ENCODE data around the gene TUBGCP2.

Gene TUBGCP2

DNA sequence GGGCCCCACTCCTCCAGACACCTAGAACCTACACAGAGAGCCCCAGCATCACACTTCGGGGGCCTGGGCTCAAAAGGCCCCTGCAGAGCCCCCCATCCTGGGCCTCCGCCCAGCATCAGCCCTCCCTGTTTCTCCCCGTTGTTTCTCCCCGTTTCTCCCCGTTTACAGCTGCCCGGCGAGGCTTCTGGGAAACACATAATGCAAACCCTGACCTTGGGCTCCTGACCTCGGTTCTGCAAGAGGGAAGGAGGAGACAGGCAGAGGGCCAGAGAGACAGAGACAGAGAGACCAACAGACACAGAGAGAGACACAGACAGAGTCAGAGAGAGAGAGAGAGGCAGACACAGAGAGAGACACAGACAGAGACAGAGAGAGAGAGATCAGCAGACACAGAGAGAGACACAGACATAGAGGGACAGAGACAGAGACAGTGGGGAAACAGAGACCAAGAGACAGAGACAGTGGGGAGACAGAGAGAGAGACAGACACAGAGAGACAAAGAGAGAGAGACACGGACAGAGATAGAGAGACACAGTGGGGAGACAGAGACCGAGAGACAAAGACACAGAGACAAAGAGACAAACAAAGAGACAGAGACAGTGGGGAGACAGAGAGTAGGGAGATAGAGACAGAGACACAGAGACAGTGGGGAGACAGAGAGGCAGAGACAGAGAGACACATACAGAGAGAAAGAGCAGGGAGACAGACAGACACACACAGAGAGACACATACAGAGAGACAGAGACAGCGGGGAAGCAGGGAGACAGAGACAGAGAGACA, 58.5 kb downstream of the TUBGCP2 start:
- no peak for DNase-seq (ENCODE audit: low read depth)
- TF ChIP-seq, protein P1, sequence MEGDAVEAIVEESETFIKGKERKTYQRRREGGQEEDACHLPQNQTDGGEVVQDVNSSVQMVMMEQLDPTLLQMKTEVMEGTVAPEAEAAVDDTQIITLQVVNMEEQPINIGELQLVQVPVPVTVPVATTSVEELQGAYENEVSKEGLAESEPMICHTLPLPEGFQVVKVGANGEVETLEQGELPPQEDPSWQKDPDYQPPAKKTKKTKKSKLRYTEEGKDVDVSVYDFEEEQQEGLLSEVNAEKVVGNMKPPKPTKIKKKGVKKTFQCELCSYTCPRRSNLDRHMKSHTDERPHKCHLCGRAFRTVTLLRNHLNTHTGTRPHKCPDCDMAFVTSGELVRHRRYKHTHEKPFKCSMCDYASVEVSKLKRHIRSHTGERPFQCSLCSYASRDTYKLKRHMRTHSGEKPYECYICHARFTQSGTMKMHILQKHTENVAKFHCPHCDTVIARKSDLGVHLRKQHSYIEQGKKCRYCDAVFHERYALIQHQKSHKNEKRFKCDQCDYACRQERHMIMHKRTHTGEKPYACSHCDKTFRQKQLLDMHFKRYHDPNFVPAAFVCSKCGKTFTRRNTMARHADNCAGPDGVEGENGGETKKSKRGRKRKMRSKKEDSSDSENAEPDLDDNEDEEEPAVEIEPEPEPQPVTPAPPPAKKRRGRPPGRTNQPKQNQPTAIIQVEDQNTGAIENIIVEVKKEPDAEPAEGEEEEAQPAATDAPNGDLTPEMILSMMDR (IDR thresholded peaks at IDR 0.05; ENCODE audit: low read depth, low read length, missing control alignments) = no peak
- no peak overlapping the region for H3K4me3 ChIP-seq (ENCODE audit: low read depth, low read length)
- in situ Hi-C loops (cut with HindIII; ENCODE audit: low sequenced_read_pairs) = no loop called here

DNA sequence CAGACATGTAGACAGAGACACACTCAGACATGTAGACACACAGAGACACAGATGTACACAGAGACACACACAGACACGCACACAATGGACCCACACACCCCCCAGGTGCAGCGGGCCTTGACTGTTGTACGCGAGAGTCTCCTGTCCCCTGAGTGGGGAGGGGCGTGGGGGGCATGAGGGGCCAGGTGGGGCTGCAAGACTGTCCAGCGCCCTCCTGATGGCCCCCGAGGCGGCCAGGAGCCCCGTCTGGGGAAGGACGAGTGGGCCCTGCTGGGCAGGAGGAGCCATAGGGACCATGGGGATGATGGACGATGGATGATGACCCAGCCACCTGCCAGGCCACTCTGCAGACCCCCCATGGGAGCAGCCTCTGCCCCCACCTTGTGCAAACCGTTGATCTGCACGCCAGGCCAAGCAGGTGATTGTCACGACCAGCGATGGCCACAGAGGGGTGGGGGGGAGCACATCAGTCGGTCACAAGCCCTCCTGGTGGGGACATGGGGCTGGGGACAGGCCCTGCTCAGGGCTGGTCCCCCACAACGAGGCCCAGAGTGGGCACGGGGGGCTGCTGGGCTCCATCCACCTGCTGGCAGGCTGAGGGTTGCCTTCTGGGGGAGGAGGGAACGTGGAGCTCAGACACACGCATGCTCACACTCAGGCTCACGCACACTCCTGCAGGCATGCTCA, 59.4 kb downstream of the TUBGCP2 start:
- in situ Hi-C loops (cut with HindIII; ENCODE audit: low sequenced_read_pairs) = no loop called here
- TF ChIP-seq, protein P1 (IDR thresholded peaks at IDR 0.05; ENCODE audit: low read depth, low read length, missing control alignments) = no peak
- H3K4me3 ChIP-seq (ENCODE audit: low read depth, low read length) = no peak overlapping the region
- no peak for DNase-seq (ENCODE audit: low read depth)

DNA sequence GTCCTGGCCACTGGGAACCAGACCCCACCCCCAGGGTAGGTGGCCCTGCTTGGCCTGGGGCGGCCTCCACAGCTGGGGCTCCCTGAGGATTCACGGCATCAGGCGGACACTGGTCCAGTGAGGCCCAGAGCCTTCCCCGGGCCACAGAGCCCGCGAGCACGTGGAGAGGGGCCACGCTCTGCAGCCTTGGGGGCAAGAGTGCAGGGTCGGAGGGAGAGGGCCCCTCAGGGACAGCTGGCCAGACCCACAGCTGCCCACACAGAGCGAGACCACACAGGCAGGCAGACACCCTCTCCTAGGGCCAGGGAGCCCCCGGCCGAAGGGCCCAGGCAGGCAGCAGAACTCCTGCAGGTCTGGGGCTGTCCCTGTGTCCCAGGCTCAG, 60.3 kb downstream of the TUBGCP2 start:
- TF ChIP-seq, protein P1 (IDR thresholded peaks at IDR 0.05; ENCODE audit: low read depth, low read length, missing control alignments) = no peak
- no peak for DNase-seq (ENCODE audit: low read depth)
- no peak overlapping the region for H3K4me3 ChIP-seq (ENCODE audit: low read depth, low read length)
- in situ Hi-C loops (cut with HindIII; ENCODE audit: low sequenced_read_pairs) = no loop called here

DNA sequence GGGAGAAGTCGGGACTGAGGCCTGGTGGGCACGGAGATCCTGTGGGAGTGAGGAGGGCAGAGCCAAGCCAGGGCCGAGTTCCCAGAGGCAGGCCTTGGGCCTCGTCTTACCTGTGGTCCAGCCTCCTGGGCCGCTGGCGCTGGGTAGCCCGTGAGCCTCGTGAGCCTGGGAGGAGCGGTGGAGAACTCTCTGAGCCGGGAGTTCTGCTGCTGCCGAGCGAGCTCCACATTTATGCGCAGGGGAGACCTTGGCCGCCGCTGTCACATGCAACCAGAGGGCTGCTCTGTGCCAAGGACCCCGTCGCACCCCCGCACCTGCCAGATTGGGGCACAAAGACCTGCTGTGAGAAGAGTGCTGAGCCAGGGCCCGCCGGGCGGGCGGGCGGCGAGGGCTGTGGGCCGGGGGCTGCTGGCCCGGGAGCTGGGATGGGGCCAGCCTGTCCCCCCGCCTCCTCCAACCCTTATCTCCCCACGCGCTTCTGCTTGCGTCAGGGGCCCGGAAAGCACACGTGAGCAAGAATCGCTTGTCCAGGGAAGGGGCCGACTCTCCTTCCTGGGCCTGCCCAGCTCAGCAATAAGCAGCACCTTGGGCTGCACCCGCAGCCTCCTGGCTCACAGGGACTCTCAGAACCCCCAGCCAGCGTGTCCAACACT, 60.9 kb downstream of the TUBGCP2 start:
- TF ChIP-seq, protein P1 (IDR thresholded peaks at IDR 0.05; ENCODE audit: low read depth, low read length, missing control alignments) = no peak
- in situ Hi-C loops (cut with HindIII; ENCODE audit: low sequenced_read_pairs) = no loop called here
- H3K4me3 ChIP-seq (ENCODE audit: low read depth, low read length) = no peak overlapping the region
- DNase-seq (ENCODE audit: low read depth) = no peak

DNA sequence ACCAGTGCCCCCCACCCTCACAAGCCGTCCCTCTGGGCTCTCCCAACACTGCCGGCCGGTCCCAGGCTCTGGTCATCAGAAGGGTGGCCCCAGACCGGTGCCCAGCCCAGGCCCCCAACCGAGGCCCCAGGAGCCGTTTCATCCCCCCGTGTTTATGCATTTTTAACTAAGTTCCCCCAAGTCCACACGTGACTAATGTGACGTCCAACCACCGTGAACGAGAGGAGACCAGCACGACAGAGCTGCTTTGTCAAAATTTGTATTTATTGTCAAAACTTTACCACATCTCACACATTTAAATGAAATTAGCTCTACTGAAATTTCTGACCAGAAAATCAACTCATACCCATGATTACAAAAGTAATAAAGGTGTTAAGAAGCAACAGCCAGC, 62.4 kb downstream of the TUBGCP2 start:
- no peak overlapping the region for H3K4me3 ChIP-seq (ENCODE audit: low read depth, low read length)
- in situ Hi-C loops (cut with HindIII; ENCODE audit: low sequenced_read_pairs) = no loop called here

More for the DNA sequence above, 62.4 kb downstream of the TUBGCP2 start:
- TF ChIP-seq, protein P1 (IDR thresholded peaks at IDR 0.05; ENCODE audit: low read depth, low read length, missing control alignments) = no peak
- DNase-seq (ENCODE audit: low read depth) = no peak
